Right lobe of liver (tissue), 4 donors: ENCODE data around the gene MKI67.

Experiments
- POLR2A ChIP-seq: fragments of 450-650 bp; IDR thresholded peaks from one replicate; pipeline ENCODE4 v1.6.1; 2017; ENCODE audit warnings: antibody characterized with exemption, mild to moderate bottlenecking
- TF ChIP-seq, protein P1 (sequence below), 4 donors: fragments of 200-600 bp in 3 of 4; fragments of 450-650 bp in 1 of 4; IDR thresholded peaks; one replicate each; pipeline versions ENCODE4 v1.5.1 to v1.8.0; 2016 to 2022; ENCODE audit warnings: antibody characterized with exemption in 4 of 4, mild to moderate bottlenecking in 2 of 4
- donor health status: DM: no; HTN: no; CAD: no.
- donor health status: DM: no; HTN: no; CAD: no.
- donor health status: DM: no; HTN: yes; CAD: no.

DNA sequence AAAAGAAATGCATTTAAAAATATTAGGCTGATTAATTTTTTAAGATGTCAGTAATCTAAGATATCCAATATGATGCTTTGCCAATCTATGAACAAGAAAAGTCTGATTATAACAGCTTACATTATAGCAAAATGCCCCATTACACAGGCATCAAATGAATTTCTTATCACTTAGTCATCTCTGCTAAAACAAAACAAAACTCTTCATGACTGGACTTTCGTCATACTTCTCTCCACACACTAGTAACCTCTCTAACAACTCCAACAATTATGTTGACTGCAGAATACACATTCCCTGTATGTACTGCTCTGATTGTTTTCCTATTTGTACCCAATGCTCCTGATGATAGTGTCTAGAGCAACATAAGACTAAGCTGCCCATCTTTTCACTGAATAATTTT, 3.8 kb upstream of the MKI67 start:
- TF ChIP-seq, protein P1, sequence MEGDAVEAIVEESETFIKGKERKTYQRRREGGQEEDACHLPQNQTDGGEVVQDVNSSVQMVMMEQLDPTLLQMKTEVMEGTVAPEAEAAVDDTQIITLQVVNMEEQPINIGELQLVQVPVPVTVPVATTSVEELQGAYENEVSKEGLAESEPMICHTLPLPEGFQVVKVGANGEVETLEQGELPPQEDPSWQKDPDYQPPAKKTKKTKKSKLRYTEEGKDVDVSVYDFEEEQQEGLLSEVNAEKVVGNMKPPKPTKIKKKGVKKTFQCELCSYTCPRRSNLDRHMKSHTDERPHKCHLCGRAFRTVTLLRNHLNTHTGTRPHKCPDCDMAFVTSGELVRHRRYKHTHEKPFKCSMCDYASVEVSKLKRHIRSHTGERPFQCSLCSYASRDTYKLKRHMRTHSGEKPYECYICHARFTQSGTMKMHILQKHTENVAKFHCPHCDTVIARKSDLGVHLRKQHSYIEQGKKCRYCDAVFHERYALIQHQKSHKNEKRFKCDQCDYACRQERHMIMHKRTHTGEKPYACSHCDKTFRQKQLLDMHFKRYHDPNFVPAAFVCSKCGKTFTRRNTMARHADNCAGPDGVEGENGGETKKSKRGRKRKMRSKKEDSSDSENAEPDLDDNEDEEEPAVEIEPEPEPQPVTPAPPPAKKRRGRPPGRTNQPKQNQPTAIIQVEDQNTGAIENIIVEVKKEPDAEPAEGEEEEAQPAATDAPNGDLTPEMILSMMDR (IDR thresholded peaks at IDR 0.05): no peak
- no peak for TF ChIP-seq POLR2A
